ES-I3 (cell line): ENCODE results near the gene CD3D.

Experiments
- H3K36me3 ChIP-seq: 2 replicates; pipeline ENCODE4 v1.6.1; 2013; ENCODE audit warnings: mild to moderate bottlenecking, low read length, control low read depth, moderate library complexity; ENCODE audit not compliant: insufficient read depth
- H3K4me1 ChIP-seq: 2 replicates; pipeline ENCODE4 v1.6.1; 2013; ENCODE audit warnings: mild to moderate bottlenecking, control low read depth, low read length; ENCODE audit not compliant: insufficient read depth
- H3K9ac ChIP-seq: 2 replicates; pipeline ENCODE4 v1.6.1; 2013; ENCODE audit warnings: low read depth, mild to moderate bottlenecking, low read length, moderate library complexity
- H3K9me3 ChIP-seq: 2 replicates; pipeline ENCODE4 v1.6.1; 2013; ENCODE audit warnings: mild to moderate bottlenecking, low read length, moderate library complexity; ENCODE audit not compliant: control insufficient read depth, insufficient read depth

The CD3D gene

GRCh38 chr11:118342503-118343161, at the start of gene CD3D:
Gene CD3D, minus strand, starts transcription at chr11:118342705. Its CDS starts 98 bp downstream, at chr11:118342607.
- Histone ChIP-seq H3K9me3 (no peaks in the 10 kb centered on the region), H3K9ac (no peak within 1 kb of the TSS), H3K4me1 (peaks cover 9% of the 10 kb centered on the region; the same call in 1 of the 2 replicates), H3K36me3 (no peaks in the 10 kb centered on the region)

DNA sequence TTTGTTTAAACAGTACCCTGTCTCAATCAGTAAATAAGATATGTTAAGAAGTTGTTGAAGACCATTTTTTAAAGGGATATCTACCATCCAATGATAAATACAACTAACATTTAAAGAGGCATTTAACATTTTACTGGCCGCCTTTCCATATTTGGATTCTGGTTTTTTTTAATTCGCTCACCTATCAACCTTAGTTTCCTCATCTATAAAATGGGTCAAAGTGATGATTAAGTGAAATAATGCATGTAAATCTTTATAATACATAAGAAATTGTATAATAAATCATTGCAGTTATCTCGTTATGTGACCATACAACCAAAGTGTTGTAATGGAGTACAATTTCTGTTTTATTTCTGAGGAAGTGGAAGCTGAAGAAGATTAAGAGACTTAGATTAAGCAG, 41.2 kb upstream of the CD3D start:
- Histone ChIP-seq H3K36me3 (peaks cover 23% of the 10 kb centered on the region), H3K9me3 (no peaks in the 10 kb centered on the region), H3K4me1 (no peaks in the 10 kb centered on the region), H3K9ac (no peak overlapping the region)

GRCh38 chr11:118382954-118383353, 40.4 kb upstream of the CD3D start:
- Histone ChIP-seq H3K9me3 (no peaks in the 10 kb centered on the region), H3K36me3 (peaks cover 23% of the 10 kb centered on the region), H3K4me1 (no peaks in the 10 kb centered on the region), H3K9ac (no peak overlapping the region)

DNA sequence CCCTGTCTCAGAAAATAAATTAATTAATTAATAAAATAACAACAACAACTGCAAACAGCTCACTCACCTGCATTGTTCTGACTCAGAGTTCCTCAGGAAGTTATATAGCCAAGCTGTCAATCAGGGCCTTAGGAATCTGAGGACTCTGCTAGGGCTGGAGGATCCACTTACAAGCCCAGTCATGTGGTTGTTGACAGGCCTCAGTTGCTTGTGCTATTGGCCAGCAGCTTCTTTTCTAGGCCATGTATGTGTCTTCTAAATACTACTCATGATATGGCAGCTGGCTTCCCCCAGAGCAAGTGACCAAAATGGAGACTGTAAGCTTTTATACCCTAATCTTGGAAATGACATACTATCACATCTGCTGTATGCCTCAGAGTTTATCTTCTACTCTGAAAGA, 38.1 kb upstream of the CD3D start:
- peaks cover 20% of the 10 kb centered on the region for H3K36me3 ChIP-seq
- H3K9me3 ChIP-seq, result no peaks in the 10 kb centered on the region
- no peaks in the 10 kb centered on the region for H3K4me1 ChIP-seq
- no peak overlapping the region for H3K9ac ChIP-seq

DNA sequence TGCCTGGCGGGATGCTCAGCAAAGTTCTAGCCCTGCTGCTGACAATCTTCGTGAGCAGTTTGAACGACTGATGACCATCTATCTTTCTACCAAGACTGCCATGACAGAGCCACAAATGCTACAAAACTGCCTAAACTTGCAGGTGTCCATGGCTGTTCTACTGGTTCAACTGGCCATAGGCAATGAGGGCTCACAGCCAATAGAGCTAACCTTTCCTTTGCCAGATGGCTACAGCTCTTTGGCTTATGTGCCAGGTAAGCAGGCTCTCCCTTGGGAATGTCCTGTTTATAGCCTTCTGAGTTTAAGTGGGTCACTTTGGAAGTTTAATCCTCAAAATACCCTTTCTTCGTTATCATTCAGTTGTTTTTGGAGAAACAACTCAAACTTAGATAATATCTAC, 37.0 kb upstream of the CD3D start:
- no peaks in the 10 kb centered on the region for H3K4me1 ChIP-seq
- no peaks in the 10 kb centered on the region for H3K9me3 ChIP-seq
- H3K9ac ChIP-seq, result no peak overlapping the region
- peaks cover 23% of the 10 kb centered on the region for H3K36me3 ChIP-seq

GRCh38 chr11:118375978-118376377, 33.5 kb upstream of the CD3D start:
- peaks cover 25% of the 10 kb centered on the region for H3K36me3 ChIP-seq
- no peaks in the 10 kb centered on the region for H3K4me1 ChIP-seq
- H3K9ac ChIP-seq, result no peak overlapping the region
- no peaks in the 10 kb centered on the region for H3K9me3 ChIP-seq

- Histone ChIP-seq H3K4me1 (no peaks in the 10 kb centered on the region), H3K36me3 (peaks cover 17% of the 10 kb centered on the region), H3K9ac (no peak overlapping the region)
Observed at GRCh38 chr11:118374729-118375128, 32.2 kb upstream of the CD3D start.

GRCh38 chr11:118373871-118374270, 31.4 kb upstream of the CD3D start:
- H3K4me1 ChIP-seq, result no peaks in the 10 kb centered on the region
- no peaks in the 10 kb centered on the region for H3K9me3 ChIP-seq
- no peak overlapping the region for H3K9ac ChIP-seq
- peaks cover 24% of the 10 kb centered on the region for H3K36me3 ChIP-seq

More at GRCh38 chr11:118374729-118375128, 32.2 kb upstream of the CD3D start:
- no peaks in the 10 kb centered on the region for H3K9me3 ChIP-seq

DNA sequence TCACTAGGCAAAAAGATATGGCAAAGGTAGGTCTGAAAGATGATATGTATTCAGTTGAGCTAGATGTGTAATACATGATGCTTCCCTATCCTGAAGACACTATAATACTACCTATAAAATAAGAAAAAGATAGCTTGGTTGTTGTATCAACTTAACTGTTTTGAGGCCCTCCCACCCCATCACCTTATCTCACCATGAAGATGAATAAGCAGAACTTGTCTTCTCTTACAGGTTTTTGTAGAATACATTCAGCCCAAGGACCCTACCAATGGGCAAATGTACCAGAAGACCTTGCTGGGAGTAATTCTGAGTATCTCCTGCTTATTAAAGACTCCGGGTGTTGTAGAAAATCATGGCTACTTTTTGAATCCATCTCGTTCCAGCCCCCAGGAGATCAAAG, 30.8 kb upstream of the CD3D start:
- Histone ChIP-seq H3K36me3 (peaks cover 24% of the 10 kb centered on the region), H3K9me3 (no peaks in the 10 kb centered on the region), H3K4me1 (no peaks in the 10 kb centered on the region)

GRCh38 chr11:118370774-118371173, 28.3 kb upstream of the CD3D start:
- Histone ChIP-seq H3K9ac (no peak overlapping the region), H3K36me3 (peaks cover 21% of the 10 kb centered on the region), H3K9me3 (no peaks in the 10 kb centered on the region), H3K4me1 (no peaks in the 10 kb centered on the region)

More for the DNA sequence above, 30.8 kb upstream of the CD3D start:
- H3K9ac ChIP-seq, result no peak overlapping the region

DNA sequence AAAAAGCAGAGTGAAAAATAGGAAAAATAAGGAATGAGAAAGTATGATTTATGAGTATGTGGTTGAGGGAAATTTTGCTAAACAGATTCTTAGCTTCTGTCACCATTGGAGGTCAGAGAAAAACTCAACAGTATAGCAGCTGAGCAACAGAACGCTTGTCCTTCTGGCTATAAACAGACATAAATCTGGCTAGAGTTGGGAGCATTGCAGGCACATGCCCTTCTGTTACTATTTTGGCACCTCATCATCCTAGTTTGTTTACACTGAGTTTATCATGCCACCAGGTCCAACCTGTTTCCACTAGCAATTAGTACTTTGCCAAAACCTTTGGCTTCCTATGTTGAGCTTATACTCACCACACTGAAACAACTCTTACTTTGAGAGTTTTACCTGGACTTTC, 23.8 kb upstream of the CD3D start:
- Histone ChIP-seq H3K36me3 (peaks cover 14% of the 10 kb centered on the region), H3K9ac (no peak overlapping the region), H3K9me3 (no peaks in the 10 kb centered on the region), H3K4me1 (no peaks in the 10 kb centered on the region)

DNA sequence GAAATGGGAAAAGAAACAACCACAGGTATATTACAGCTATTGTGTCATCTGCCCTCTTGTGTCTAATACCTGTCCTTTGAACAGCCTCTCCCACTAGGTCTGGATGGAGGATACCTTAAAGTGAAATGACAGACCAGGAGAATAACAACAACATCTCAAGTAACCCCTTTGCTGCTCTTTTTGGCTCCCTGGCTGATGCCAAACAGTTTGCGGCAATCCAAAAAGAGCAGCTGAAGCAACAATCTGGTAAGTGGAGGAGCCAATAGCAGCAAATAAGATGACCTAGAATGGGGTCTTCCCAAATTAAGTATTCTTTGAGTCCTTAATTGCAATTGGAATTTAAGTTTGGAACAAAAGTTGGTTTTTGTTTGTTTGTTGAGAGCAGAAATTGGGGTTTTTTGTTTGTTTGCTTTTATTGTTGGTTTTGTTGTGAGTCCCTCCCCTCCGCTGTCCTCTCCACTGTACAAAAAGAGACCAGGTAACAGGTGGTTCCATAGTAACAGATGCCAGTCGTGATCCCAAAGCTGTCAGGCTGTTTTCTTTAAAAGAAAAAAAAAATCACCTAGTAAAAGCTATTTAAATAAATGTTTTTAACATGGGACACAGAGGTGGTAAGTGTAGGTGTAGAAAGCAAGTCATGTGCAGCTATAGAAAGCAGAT, 22.6 kb upstream of the CD3D start:
- peaks cover 14% of the 10 kb centered on the region for H3K36me3 ChIP-seq
- no peaks in the 10 kb centered on the region for H3K4me1 ChIP-seq
- no peaks in the 10 kb centered on the region for H3K9me3 ChIP-seq
- H3K9ac ChIP-seq, result no peak overlapping the region

- no peaks in the 10 kb centered on the region for H3K4me1 ChIP-seq
- H3K36me3 ChIP-seq, result no peaks in the 10 kb centered on the region; the same call in 1 of the 2 replicates
- H3K9ac ChIP-seq, result peak within 1 kb of the TSS; percentile 98
- no peaks in the 10 kb centered on the region for H3K9me3 ChIP-seq
Observed at GRCh38 chr11:118359295-118359958, 16.9 kb upstream of the CD3D start, which contains the start of gene UBE4A. Gene UBE4A, plus strand, starts transcription at chr11:118359600. Its CDS starts 5,481 bp downstream, at chr11:118365081.

DNA sequence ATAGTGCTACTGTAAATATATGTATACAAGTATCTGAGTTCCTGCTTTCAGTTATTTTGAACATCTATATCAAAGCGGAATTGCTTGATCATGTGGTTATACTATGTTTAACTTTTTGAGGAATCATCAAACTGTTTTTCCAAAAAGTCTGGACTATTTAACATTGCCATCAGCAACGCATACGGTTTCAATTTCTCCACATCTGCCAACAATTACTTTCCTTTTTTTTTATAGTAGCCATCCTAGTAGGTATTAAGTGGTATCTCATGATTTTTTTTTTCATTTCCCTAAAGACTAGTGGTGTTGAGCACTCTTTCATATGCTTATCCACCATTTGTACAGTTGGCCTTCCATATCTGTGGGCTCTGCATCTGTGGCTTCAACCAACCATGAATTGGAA, 15.6 kb upstream of the CD3D start:
- no peak overlapping the region for H3K9ac ChIP-seq
- H3K9me3 ChIP-seq, result no peaks in the 10 kb centered on the region
- H3K36me3 ChIP-seq, result no peaks in the 10 kb centered on the region
- H3K4me1 ChIP-seq, result no peaks in the 10 kb centered on the region
